Measurements from ENCODE around the gene ZMIZ2.
"Not testable (repeated sequence)": the region's sequence is repeated elsewhere in the genome, so short reads cannot be mapped to it uniquely, and the experiment has no call there.

Gene ZMIZ2

GRCh38 chr7:44803828-44804519, 55.3 kb downstream of the ZMIZ2 start:
- not testable (repeated sequence) for DNase-seq (ENCODE audit: low read depth)

DNA sequence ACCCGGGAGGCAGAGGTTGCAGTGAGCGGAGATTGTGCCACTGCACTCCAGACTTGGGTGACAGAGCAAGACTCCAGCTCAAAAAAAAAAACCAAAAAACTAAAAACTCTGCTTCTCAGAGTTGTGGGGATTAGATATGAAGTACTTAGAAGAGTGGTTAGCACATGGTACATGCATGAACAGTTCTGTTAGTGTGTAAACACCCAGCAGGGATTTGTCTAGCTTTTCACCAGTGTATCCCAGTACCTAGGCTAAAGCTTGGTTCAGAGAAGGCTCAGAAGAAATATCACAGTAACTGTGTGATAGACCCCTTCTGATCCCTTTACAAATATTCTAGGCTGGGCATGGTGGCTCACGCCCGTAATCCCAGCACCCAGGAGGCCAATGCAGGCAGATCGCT, 57.3 kb downstream of the ZMIZ2 start:
- no peak for DNase-seq (ENCODE audit: low read depth)

DNA sequence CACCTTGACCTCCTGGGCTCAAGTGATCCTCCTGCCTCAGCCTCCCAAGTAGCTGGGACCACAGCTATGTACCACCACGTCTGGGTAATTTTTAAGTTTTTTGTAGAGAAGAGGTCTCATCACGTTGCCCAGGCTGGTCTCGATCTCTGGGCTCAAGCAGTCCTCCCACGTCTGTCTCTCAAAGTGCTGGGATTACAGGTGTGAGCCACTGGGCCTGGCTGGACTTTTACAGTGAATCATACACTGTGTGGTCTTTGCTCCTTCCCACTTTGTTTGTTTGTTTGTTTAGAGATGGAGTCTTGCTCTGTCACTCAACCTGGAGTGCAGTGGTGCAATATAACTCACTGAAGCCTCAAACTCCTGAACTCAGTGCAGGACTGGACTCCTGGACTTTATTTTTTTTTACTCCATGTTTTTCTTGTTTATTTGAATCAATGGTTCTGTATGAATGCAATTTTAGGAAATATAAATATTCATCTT, 60.3 kb downstream of the ZMIZ2 start:
- no peak for DNase-seq (ENCODE audit: low read depth)

DNA sequence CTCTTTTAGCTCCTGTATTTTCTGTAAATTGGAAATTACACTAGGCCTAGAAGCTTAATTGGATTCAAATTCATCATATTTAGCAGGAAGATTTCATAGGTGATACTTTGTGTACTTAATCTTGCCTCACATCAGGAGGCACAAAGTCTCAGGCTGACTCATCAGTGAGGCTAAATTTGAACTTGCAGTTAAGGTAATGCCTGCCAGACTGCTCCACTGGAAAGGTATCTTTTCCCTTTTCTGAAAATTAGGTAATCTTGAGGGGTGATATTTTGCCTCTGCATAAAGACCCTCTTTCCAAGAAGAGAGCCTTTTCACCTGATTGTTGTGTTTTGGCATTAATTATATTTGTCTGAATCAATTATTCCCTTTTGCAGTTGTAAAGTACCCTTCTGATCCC, 62.4 kb downstream of the ZMIZ2 start:
- no peak for DNase-seq (ENCODE audit: low read depth)

GRCh38 chr7:44811571-44811970, 62.9 kb downstream of the ZMIZ2 start:
- no peak for DNase-seq (ENCODE audit: low read depth)

DNA sequence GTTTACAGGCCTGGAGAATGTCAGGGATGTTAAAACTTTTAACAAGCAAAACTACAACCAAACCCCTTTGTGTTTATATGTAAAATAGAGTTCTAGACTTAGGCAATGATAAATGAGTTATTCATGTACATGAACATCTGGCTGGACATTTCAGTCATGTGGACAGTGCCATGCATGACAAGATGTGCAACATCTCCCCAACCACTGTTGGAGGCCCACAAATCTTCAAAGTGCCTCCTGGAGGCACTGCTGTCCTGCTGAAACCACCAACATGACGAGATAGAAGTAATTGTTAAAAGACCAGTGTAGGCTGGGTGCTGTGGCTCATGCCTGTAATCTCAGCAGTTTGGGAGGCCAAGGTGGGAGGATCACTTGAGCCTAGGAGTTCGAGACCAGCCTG, 66.3 kb downstream of the ZMIZ2 start:
- no peak for DNase-seq (ENCODE audit: low read depth)

GRCh38 chr7:44819292-44819691, 70.6 kb downstream of the ZMIZ2 start:
- no peak for DNase-seq (ENCODE audit: low read depth)

Measured in activated gamma-delta T cell treated with anti-CD3 and anti-CD28 coated beads, Interleukin-2, amount 50 U/mL, for 16 hours (primary cell).